HUES48 (cell line): ENCODE results near the gene DDB1.
"Not testable (repeated sequence)": the region's sequence is repeated elsewhere in the genome, so short reads cannot be mapped to it uniquely, and the experiment has no call there.

ENCODE experiments used
- H3K27ac ChIP-seq: one replicate; pipeline ENCODE4 v1.7.0; 2013; ENCODE audit warnings: low read depth, low read length, inconsistent platforms
- H3K27me3 ChIP-seq: 2 replicates; pipeline ENCODE4 v1.6.1; 2013; ENCODE audit warnings: mild to moderate bottlenecking, low read length; ENCODE audit not compliant: control insufficient read depth, insufficient read depth
- H3K36me3 ChIP-seq: 2 replicates; pipeline ENCODE4 v1.6.1; 2013; ENCODE audit warnings: low read length; ENCODE audit not compliant: control insufficient read depth, insufficient read depth
- H3K4me1 ChIP-seq: 2 replicates; pipeline ENCODE4 v1.6.1; 2013; ENCODE audit warnings: mild to moderate bottlenecking, low read length; ENCODE audit not compliant: control insufficient read depth, insufficient read depth
- H3K4me3 ChIP-seq: 2 replicates; pipeline ENCODE4 v1.5.1; 2013; ENCODE audit warnings: mild to moderate bottlenecking, low read depth, low read length
- H3K9ac ChIP-seq: 2 replicates; pipeline ENCODE4 v1.6.1; 2013; ENCODE audit warnings: mild to moderate bottlenecking, low read depth, low read length, moderate library complexity
- H3K9me3 ChIP-seq: 2 replicates; pipeline ENCODE4 v1.6.1; 2013; ENCODE audit warnings: low read length; ENCODE audit not compliant: control insufficient read depth, insufficient read depth

Gene DDB1

DNA sequence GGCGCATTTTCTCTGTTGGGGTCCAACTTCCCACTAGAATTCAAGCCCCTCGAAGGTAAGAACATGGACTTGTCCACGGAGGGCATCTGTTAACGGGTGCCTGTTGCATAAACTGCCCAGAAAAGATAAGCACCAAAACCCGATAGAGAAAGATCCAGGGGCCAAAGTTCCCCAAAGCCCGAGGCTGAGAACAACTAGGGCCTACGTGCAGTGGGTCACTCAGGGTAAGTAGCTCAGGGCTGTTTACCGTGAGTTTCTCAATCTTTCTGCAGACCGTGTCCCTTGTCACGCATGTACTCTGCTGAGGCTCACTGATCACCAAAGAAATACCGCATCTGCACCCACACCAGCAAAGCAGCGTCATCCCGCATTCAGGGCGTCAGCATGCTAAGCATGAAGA, 67.5 kb downstream of the DDB1 start:
- H3K9ac ChIP-seq, result no peak overlapping the region
- peaks cover 12% of the 10 kb centered on the region for H3K36me3 ChIP-seq
- H3K27ac ChIP-seq, result no peak overlapping the region
- H3K9me3 ChIP-seq, result no peaks in the 10 kb centered on the region
- H3K27me3 ChIP-seq, result no peaks in the 10 kb centered on the region
- H3K4me3 ChIP-seq, result no peak overlapping the region
- no peaks in the 10 kb centered on the region for H3K4me1 ChIP-seq

- H3K4me3 ChIP-seq, result no peak overlapping the region
- H3K9ac ChIP-seq, result no peak overlapping the region
- H3K36me3 ChIP-seq, result peaks cover 9% of the 10 kb centered on the region; the same call in 1 of the 2 replicates
- no peaks in the 10 kb centered on the region for H3K9me3 ChIP-seq
- no peaks in the 10 kb centered on the region for H3K27me3 ChIP-seq
- no peak overlapping the region for H3K27ac ChIP-seq
- H3K4me1 ChIP-seq, result no peaks in the 10 kb centered on the region
Observed at GRCh38 chr11:61264795-61265194, 68.1 kb downstream of the DDB1 start.

DNA sequence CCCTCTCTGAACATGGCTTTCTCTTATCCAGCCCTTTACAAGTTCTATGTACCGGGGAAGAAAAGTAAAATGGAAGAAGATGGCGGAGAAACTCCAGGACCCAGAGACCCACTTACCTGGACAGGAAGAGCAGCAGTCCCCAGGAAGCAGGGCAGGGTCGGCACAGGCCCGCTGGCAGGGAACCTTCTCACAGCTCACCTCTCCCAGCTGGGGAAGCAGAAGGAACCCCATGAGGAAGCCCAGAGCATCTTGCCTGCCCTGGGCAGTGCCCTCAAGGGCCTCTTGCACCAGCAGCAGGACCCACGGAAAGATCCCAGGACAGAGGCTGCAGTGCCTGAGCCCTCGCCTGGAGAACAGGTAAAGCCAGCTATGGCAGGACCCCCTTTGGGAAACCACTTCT, 68.5 kb downstream of the DDB1 start:
- no peak overlapping the region for H3K27ac ChIP-seq
- peaks cover 12% of the 10 kb centered on the region for H3K36me3 ChIP-seq
- no peak overlapping the region for H3K9ac ChIP-seq
- H3K9me3 ChIP-seq, result no peaks in the 10 kb centered on the region
- no peaks in the 10 kb centered on the region for H3K27me3 ChIP-seq
- H3K4me1 ChIP-seq, result no peaks in the 10 kb centered on the region
- H3K4me3 ChIP-seq, result no peak overlapping the region

- Histone ChIP-seq H3K4me1 (no peaks in the 10 kb centered on the region), H3K27ac (no peak overlapping the region), H3K4me3 (no peak overlapping the region), H3K36me3 (peaks cover 31% of the 10 kb centered on the region), H3K27me3 (no peaks in the 10 kb centered on the region), H3K9me3 (no peaks in the 10 kb centered on the region), H3K9ac (no peak overlapping the region)
Observed at GRCh38 chr11:61259363-61259762, 73.5 kb downstream of the DDB1 start.

- Histone ChIP-seq H3K9ac (no peak overlapping the region), H3K4me1 (no peaks in the 10 kb centered on the region), H3K4me3 (no peak overlapping the region), H3K9me3 (no peaks in the 10 kb centered on the region), H3K27ac (no peak overlapping the region), H3K27me3 (no peaks in the 10 kb centered on the region), H3K36me3 (peaks cover 29% of the 10 kb centered on the region)
Observed at GRCh38 chr11:61258546-61258945, 74.4 kb downstream of the DDB1 start.

DNA sequence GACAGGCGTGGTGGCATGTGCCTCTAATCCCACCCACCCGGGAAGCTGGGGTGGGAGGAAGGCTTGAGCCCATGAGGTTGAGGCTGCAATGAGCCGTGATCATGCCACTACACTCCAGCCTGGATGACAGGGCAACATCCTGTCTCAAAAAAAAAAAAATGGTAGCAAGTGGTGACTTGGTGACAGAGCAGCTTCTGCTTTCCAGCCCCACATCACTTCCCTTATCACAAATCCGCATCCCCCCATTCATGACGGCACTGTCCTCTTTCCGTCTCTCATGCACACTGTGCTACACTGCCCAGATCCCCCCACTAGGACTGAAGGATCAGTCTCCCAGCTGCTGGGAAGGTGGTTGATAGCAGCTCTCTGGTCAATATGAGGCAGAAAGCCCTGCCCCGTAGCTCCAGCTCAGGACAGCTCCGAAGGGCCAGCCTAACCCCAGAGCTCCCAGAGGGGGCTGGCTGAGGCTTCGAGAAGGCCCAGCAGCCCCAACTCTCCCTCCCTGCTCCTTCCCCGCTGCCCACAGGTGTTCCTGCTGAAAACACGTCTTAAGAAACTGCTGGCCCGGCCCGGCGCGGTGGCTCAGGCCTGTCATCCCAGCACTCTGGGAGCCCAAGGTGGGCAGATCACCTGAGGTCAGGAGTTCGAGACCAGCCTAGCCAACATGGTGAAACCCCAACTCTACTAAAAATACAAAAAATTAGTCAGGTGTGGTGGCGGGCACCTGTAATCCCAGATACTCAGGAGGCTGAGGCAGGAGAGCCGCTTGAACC, 76.0 kb downstream of the DDB1 start:
- Histone ChIP-seq H3K4me3 (no peak overlapping the region), H3K27ac (no peak overlapping the region), H3K9me3 (no peaks in the 10 kb centered on the region), H3K36me3 (peaks cover 22% of the 10 kb centered on the region), H3K9ac (no peak overlapping the region), H3K27me3 (no peaks in the 10 kb centered on the region), H3K4me1 (no peaks in the 10 kb centered on the region)

DNA sequence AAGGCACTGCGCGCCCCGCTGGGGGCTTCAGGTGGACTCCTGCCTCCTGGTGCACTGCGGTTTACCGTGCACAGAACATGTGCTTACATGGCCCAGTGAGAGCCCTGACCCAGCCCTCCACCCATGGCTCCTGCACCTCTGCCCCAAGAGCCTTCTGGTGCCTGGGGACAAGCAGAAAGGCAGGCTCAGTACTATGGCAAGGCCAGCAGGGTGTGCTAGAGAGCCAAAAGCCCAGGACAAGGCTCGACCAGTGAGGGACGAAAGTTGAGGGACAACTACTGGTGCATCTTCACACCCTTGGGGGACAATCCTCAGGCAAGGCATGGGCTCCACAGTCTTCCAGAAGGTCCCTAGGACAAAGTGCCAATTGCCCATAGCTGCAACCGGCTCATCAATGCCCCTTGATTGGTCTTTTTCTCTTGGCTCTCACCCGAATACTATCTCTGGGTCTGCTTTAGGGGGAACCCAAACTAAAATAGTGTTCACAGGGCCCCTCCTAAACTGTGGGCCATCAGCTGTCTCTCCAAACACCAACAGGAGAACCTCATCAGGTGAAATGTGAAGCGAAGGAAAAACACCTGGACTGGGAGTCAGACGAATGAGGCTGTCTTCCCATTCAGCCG, 78.4 kb downstream of the DDB1 start:
- Histone ChIP-seq H3K9me3 (no peaks in the 10 kb centered on the region), H3K27ac (no peak overlapping the region), H3K4me1 (no peaks in the 10 kb centered on the region), H3K9ac (no peak overlapping the region), H3K4me3 (no peak overlapping the region), H3K27me3 (no peaks in the 10 kb centered on the region), H3K36me3 (peaks cover 21% of the 10 kb centered on the region)

DNA sequence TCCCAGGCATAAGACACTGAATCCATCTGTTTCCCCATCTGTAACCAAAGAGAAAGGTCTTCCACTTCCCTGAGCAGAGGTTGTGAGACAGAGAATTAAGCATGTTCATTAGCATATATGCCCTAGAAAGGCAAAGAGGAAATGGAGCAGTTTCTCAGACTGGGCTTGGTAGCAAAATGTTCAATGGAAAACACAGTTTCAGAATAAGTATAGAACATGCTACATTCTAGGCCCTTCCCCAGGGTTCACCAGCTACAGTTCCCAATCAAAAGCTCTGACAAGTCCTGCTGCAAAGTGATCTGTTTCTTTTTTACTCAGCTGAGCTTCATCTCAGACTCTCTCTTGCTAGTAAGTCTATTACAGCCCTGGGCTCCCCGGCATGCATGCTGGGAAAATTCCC, 80.6 kb downstream of the DDB1 start:
- not testable (repeated sequence) for H3K4me3 ChIP-seq, H3K27me3 ChIP-seq, H3K9ac ChIP-seq, H3K4me1 ChIP-seq, H3K27ac ChIP-seq, H3K9me3 ChIP-seq, H3K36me3 ChIP-seq

DNA sequence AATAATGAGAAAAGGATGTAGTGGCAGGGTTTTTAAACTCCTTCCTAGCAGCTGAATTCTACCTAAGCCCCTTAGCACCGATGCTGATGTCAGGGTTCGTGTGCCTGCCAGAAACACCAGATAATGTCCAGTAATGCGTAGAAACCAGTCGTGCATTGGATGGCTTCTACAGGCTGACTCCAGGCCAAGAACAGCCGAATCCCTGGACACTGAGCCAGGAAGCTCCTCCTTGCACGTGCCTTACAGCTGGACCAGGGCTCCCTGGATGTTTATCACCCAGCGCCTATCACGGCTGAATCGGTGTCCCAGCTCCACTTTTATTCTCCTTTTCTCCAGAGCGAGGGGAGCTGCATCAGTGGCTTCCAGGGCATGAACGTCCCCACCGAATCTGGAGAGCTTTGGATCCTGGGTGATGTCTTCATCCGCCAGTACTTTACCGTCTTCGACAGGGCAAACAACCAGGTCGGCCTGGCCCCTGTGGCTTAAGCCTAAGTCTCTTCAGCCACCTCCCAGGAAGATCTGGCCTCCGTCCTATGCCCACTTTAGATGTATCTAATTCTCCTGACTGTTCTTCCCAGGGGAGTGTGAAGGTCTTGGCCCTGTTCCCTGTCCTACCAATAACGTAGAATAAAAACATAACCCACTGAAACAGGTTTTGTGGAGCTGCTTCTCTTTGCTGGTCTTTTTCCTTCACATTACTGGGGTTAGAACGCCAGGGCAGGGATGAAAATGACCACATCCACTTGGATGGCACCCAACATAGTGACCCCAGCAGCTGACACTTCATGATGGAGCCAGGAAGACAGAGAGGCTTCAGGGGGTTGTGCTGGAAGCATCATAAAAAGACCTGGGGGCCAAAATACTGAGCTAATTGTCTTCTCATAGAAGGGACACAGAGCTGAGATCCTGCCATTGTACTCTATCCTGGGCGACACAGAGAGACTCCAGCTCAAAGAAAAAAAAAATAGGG, 81.8 kb downstream of the DDB1 start:
- H3K4me3 ChIP-seq, H3K9ac ChIP-seq, H3K36me3 ChIP-seq, H3K27ac ChIP-seq, H3K4me1 ChIP-seq, H3K27me3 ChIP-seq, H3K9me3 ChIP-seq: not testable (repeated sequence)
